GM23248 (cell line): ENCODE measurements around the gene RIGI.
"Not testable (repeated sequence)": the region's sequence is repeated elsewhere in the genome, so short reads cannot be mapped to it uniquely, and the experiment has no call there.

Source experiments
- EZH2 ChIP-seq: fragments of 200-600 bp; sonication (generic); IDR thresholded peaks from 2 replicates; pipeline ENCODE4 v1.6.1; 2018; ENCODE audit warnings: antibody characterized with exemption, mild to moderate bottlenecking; ENCODE audit not compliant: insufficient read depth, poor library complexity, severe bottlenecking
- EZH2phosphoT487 ChIP-seq: fragments of 200-600 bp; sonication (generic); IDR thresholded peaks from 2 replicates; pipeline ENCODE4 v1.6.1; 2018; ENCODE audit warnings: antibody characterized with exemption, moderate library complexity, mild to moderate bottlenecking, low read depth; ENCODE audit not compliant: insufficient read depth

DNA sequence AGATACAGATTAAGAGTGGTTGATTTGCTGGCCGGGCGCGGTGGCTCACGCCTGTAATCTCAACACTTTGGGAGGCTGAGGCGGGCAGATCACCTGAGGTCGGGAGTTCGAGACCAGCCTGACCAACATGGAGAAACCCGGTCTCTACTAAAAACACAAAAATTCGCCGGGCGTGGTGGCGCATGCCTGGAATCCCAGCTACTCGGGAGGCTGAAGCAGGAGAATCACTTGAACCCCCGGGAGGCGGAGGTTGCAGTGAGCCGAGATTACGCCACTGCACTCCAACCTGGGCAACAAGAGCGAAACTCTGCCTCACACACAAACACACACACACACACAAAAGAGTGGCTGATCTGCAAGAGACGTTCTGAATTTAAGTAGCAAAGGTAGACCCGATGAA lies 22.2 kb upstream of the RIGI start:
- TF ChIP-seq EZH2, EZH2phosphoT487: not testable (repeated sequence)
